ENCODE data around the gene RGS7.

RGS7 gene

DNA sequence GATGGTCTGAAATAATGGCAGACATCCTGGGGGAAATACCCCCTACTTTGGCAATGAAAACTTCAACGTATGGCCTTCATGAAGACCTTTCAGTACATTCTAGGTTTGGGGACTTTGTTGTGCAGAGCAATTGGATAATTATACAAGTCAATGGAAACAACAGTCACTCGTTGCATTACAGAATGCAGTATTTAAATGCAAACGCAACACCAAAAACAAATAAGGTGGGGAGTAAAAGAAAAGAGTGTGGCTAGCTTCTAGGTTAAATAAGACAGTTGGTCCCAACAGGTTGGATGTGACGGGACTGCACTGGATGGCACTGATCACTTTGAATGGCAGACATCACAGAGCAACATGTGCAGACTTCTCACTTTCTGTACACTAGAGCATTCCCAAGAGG is 386.8 kb downstream of the RGS7 start:
- 80 to 100% methylated on average over 1 to 2 of the region's 4 CpGs for WGBS, 2 experiments (ENCODE audit: insufficient coverage in 2 of 2)
- H3K9me3 ChIP-seq (ENCODE audit: control insufficient read depth, low read length), result no peaks in the 10 kb centered on the region
- H3K27ac ChIP-seq (ENCODE audit: low read depth, low read length, severe bottlenecking), result no peak overlapping the region
- no peaks in the 10 kb centered on the region for H3K36me3 ChIP-seq (ENCODE audit: control insufficient read depth, insufficient read depth, low read length)
- H3K4me3 ChIP-seq (ENCODE audit: extremely low read depth, insufficient read depth, low read length, poor library complexity, severe bottlenecking), result no peak overlapping the region
- H3K4me1 ChIP-seq (ENCODE audit: control insufficient read depth, insufficient read depth, low read length, poor library complexity, severe bottlenecking), result no peaks in the 10 kb centered on the region

DNA sequence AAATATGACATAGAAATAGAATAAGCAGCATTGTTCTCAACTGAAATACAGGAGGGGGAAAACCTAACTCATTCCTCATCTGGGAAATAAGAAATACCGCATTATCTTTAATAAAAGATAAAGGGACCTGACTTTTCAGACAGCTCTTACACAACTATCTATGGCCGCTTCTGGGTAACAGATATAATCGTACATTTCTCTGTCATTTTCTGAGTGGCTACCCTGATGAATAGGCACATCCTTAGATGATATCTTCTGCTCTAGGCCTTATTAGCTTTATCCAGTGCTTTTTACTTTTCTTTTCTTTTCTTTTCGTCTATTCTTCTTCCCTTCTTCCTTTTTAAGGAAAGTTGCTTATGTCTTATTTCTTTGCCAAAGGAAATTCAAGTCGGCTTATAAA is 388.1 kb downstream of the RGS7 start:
- Histone ChIP-seq H3K4me1 (ENCODE audit: control insufficient read depth, insufficient read depth, low read length, poor library complexity, severe bottlenecking) (no peaks in the 10 kb centered on the region), H3K27ac (ENCODE audit: low read depth, low read length, severe bottlenecking) (no peak overlapping the region), H3K36me3 (ENCODE audit: control insufficient read depth, insufficient read depth, low read length) (no peaks in the 10 kb centered on the region), H3K4me3 (ENCODE audit: extremely low read depth, insufficient read depth, low read length, poor library complexity, severe bottlenecking) (no peak overlapping the region), H3K9me3 (ENCODE audit: control insufficient read depth, low read length) (no peaks in the 10 kb centered on the region)
- WGBS, 2 experiments (ENCODE audit: insufficient coverage in 2 of 2), result 96 to 100% methylated on average over 2 to 3 of the region's 5 CpGs

DNA sequence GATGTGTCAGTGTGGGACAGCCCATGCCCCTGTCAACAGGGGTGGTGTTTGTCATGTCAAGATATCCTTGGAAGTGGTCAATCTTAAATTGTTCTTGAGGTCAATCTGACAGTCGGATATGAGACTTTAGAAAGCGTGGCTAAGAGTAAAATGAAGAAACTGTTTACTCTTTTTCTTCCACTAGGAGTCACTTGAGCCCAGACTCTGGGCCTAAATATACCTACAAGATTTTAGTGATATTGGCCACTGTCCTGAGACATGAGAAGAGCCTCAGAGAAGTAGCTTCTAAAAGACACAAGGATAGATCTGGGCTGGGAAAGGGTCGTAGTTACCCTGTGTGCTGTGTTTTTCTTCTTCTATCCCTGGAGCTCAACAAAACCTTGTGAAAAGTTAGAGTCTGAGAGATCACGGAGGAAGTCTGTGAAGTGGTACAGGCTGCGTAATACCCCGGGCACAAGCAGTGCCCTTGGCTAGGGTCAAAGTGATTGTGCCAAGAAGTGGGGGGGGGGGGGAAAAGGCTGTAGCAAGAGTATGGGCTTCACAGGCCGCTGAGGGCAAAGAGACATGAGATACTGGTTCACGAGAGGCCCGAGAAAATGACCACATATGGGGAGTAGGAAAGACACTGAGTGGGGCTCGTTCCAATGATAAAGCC is 389.8 kb downstream of the RGS7 start:
- Histone ChIP-seq H3K27ac (ENCODE audit: low read depth, low read length, severe bottlenecking) (no peak overlapping the region), H3K9me3 (ENCODE audit: control insufficient read depth, low read length) (no peaks in the 10 kb centered on the region), H3K36me3 (ENCODE audit: control insufficient read depth, insufficient read depth, low read length) (no peaks in the 10 kb centered on the region), H3K4me1 (ENCODE audit: control insufficient read depth, insufficient read depth, low read length, poor library complexity, severe bottlenecking) (no peaks in the 10 kb centered on the region), H3K4me3 (ENCODE audit: extremely low read depth, insufficient read depth, low read length, poor library complexity, severe bottlenecking) (no peak overlapping the region)
- WGBS, 2 experiments (ENCODE audit: insufficient coverage in 2 of 2), result 66 to 85% methylated on average over 6 to 8 of the region's 10 CpGs

DNA sequence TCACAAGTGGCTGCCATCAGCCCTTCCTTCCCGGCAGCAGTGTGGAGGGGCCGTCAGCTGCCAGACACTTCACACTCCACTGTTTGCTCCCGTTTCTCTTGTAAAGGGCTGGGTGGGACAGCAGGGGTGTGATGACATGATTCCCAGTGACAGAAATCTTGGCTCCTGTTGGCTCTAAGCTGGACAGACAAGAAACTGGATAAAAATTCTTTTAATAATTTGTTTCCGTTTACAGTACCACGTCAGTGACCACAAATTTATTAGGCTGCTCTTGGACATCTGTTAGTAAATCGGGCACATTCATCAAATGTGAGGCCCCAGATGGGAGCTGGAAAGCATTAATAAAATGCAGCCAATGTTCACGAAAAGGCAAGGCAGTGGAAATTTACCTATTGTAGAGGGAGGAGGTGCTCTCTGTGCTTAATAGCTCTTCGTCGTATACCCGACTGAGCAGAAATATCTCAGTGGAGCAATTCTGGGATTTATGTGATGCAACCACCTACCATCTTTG is 391.4 kb downstream of the RGS7 start:
- no peak overlapping the region for H3K4me3 ChIP-seq (ENCODE audit: extremely low read depth, insufficient read depth, low read length, poor library complexity, severe bottlenecking)
- H3K4me1 ChIP-seq (ENCODE audit: control insufficient read depth, insufficient read depth, low read length, poor library complexity, severe bottlenecking), result no peaks in the 10 kb centered on the region
- 86 to 94% methylated on average over 5 to 8 of the region's 10 CpGs for WGBS, 2 experiments (ENCODE audit: insufficient coverage in 2 of 2)
- no peaks in the 10 kb centered on the region for H3K36me3 ChIP-seq (ENCODE audit: control insufficient read depth, insufficient read depth, low read length)
- H3K27ac ChIP-seq (ENCODE audit: low read depth, low read length, severe bottlenecking), result no peak overlapping the region
- no peaks in the 10 kb centered on the region for H3K9me3 ChIP-seq (ENCODE audit: control insufficient read depth, low read length)

DNA sequence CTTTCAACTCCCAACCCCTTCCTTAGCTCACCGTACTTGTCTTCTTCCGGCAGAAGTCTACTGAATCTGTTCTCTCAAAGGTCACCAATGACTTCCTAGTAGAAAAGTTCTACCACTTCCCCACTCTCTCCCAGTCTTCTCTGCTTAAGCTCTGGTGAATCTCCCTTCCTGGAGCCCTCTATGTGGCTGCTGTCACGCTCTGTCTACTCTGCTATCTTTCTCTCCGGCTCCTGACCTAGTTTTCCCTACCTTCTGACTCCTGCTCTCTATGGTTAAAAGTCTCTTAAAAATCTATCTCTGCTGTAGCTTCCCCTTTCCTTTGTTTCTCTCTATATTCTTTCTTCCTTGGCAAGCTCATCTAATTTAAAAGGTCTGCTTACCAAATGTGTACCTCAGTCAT is 394.9 kb downstream of the RGS7 start:
- H3K4me3 ChIP-seq (ENCODE audit: extremely low read depth, insufficient read depth, low read length, poor library complexity, severe bottlenecking), result no peak overlapping the region
- no peaks in the 10 kb centered on the region for H3K4me1 ChIP-seq (ENCODE audit: control insufficient read depth, insufficient read depth, low read length, poor library complexity, severe bottlenecking)
- no peaks in the 10 kb centered on the region for H3K36me3 ChIP-seq (ENCODE audit: control insufficient read depth, insufficient read depth, low read length)
- H3K27ac ChIP-seq (ENCODE audit: low read depth, low read length, severe bottlenecking), result no peak overlapping the region
- H3K9me3 ChIP-seq (ENCODE audit: control insufficient read depth, low read length), result no peaks in the 10 kb centered on the region
- WGBS, 2 experiments (ENCODE audit: insufficient coverage in 2 of 2), result 84 to 95% methylated on average over 4 of the region's 4 CpGs

DNA sequence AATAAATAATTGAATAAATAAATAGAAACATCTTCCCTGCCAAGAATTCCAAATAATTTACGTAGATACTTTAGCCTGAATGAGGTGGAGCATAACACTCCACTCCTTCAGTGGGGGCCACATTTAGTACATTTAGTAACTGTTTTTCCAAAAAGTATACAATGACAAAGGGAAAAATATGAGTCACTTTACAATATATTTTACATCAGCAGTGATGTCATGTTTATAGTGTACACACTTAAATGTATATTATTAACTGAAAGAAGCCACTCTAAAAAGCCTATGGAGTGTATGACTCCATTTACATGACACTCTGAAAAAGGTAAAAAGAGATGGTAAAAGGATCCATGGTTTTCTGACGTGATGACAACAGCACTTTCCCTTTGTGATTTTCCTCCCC is 400.6 kb downstream of the RGS7 start:
- no CpG with 5 or more reads among the region's 2 CpGs for WGBS, 2 experiments (ENCODE audit: insufficient coverage in 2 of 2)
- H3K4me3 ChIP-seq (ENCODE audit: extremely low read depth, insufficient read depth, low read length, poor library complexity, severe bottlenecking), result no peak overlapping the region

DNA sequence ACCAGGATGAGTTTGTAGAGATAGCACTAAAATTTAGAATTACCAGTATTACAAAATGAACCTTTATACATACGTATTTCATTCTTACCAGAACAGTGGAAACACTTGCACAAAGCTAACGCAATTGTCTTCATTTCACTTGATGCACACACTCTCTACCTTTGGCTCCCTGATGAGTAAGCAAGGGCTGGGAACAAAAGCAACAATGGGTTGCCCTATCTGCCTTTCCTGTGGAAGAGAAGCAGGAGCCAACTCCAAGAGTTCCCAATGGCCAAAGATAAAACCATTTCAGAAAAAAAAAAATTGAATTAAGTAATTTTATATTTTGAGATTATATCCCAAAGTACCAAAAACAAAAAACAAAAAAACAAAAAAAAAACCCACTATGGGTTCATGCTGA is 401.0 kb downstream of the RGS7 start:
- H3K27ac ChIP-seq (ENCODE audit: low read depth, low read length, severe bottlenecking), result no peak overlapping the region
- no peak overlapping the region for H3K4me3 ChIP-seq (ENCODE audit: extremely low read depth, insufficient read depth, low read length, poor library complexity, severe bottlenecking)
- H3K36me3 ChIP-seq (ENCODE audit: control insufficient read depth, insufficient read depth, low read length), result no peaks in the 10 kb centered on the region
- no peaks in the 10 kb centered on the region for H3K4me1 ChIP-seq (ENCODE audit: control insufficient read depth, insufficient read depth, low read length, poor library complexity, severe bottlenecking)
- H3K9me3 ChIP-seq (ENCODE audit: control insufficient read depth, low read length), result no peaks in the 10 kb centered on the region
- 50 to 100% methylated on average over 1 to 2 of the region's 2 CpGs for WGBS, 2 experiments (ENCODE audit: insufficient coverage in 2 of 2)

More for the DNA sequence above, 400.6 kb downstream of the RGS7 start:
- H3K36me3 ChIP-seq (ENCODE audit: control insufficient read depth, insufficient read depth, low read length), result no peaks in the 10 kb centered on the region
- no peak overlapping the region for H3K27ac ChIP-seq (ENCODE audit: low read depth, low read length, severe bottlenecking)
- no peaks in the 10 kb centered on the region for H3K4me1 ChIP-seq (ENCODE audit: control insufficient read depth, insufficient read depth, low read length, poor library complexity, severe bottlenecking)
- H3K9me3 ChIP-seq (ENCODE audit: control insufficient read depth, low read length), result no peaks in the 10 kb centered on the region

DNA sequence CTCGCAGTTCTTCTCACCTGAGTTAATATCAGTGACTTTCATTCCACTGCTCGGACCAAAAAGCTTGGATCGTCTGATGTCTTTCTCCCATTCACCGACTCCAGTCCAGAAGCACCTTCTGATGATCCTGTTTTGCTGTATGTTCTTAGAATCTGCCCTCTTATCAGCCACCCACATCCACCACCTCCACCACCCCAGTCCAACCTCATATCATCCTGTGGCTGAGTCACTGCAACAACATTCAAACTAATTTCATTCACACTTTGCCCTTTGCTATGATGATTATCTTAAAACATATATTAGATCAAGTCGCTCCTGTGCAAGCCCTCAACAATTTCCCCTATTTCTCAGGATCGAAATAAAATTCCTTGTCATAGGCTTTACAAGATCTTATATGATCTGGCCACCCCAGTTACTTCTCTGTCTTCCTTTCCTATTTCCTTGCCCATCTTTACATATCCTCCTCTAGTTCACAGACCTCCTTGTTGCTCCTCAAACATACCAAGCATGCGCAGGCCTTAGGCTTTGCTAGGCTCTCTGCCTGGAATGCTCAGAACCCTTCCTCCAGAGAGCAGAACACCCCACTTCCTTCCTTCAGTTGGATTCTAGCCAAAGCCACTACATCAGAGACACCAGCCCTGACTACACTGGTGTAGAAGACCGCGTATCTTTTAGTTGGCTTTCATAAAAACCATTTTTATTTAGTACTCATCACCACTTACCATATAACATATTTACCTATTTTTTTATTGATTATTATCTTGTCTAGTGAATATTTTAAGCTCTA is 409.4 kb downstream of the RGS7 start:
- Histone ChIP-seq H3K9me3 (ENCODE audit: control insufficient read depth, low read length) (no peaks in the 10 kb centered on the region), H3K36me3 (ENCODE audit: control insufficient read depth, insufficient read depth, low read length) (no peaks in the 10 kb centered on the region), H3K4me3 (ENCODE audit: extremely low read depth, insufficient read depth, low read length, poor library complexity, severe bottlenecking) (no peak overlapping the region), H3K4me1 (ENCODE audit: control insufficient read depth, insufficient read depth, low read length, poor library complexity, severe bottlenecking) (peaks cover 6% of the 10 kb centered on the region), H3K27ac (ENCODE audit: low read depth, low read length, severe bottlenecking) (no peak overlapping the region)
- 90 to 99% methylated on average over 7 of the region's 9 CpGs for WGBS, 2 experiments (ENCODE audit: insufficient coverage in 2 of 2)

DNA sequence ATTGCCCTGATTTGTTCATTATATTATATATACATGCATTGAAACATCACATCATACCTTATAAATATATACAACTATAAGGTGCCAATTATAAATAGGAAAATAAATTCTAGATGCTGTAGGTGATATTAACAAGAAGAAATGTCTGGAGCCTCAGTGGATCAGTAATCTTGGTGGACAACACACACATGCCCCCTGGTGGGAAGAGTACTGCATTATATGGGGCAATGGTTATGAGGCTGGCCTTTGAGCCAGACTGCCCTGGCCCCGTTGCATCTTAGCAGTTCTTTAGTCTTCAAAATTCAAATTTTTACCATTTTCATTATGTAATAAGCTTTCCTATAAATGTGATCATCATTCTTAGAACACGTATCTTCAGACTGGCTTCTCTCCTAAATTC is 410.1 kb downstream of the RGS7 start:
- H3K4me3 ChIP-seq (ENCODE audit: extremely low read depth, insufficient read depth, low read length, poor library complexity, severe bottlenecking), result no peak overlapping the region
- peaks cover 6% of the 10 kb centered on the region for H3K4me1 ChIP-seq (ENCODE audit: control insufficient read depth, insufficient read depth, low read length, poor library complexity, severe bottlenecking)
- no peaks in the 10 kb centered on the region for H3K36me3 ChIP-seq (ENCODE audit: control insufficient read depth, insufficient read depth, low read length)
- no peaks in the 10 kb centered on the region for H3K9me3 ChIP-seq (ENCODE audit: control insufficient read depth, low read length)
- no peak overlapping the region for H3K27ac ChIP-seq (ENCODE audit: low read depth, low read length, severe bottlenecking)
- WGBS, 2 experiments (ENCODE audit: insufficient coverage in 2 of 2), result 50 to 80% methylated on average over 1 of the region's 2 CpGs

DNA sequence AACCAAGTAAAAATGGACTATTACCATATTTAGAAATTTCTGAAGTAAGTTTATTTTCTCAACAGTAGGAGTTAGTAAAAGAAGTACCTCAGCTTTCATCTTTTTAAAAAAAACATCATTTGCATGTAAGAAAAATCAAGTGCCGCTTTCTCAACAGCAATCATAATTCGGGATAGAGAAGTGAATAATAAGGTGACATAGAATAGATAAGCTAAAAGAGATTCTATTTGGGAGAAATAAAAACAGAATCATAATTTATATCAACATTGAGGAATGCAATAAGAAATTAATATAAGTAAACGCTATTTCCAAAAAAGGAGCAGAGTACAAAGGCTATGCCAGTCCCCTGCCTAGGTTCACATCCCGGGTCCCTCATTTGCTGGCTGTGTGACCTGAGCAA is 414.1 kb downstream of the RGS7 start:
- H3K36me3 ChIP-seq (ENCODE audit: control insufficient read depth, insufficient read depth, low read length), result no peaks in the 10 kb centered on the region
- no peak overlapping the region for H3K4me3 ChIP-seq (ENCODE audit: extremely low read depth, insufficient read depth, low read length, poor library complexity, severe bottlenecking)

More for the DNA sequence above, 414.1 kb downstream of the RGS7 start:
- 94 to 100% methylated on average over 2 of the region's 4 CpGs for WGBS, 2 experiments (ENCODE audit: insufficient coverage in 2 of 2)
- H3K27ac ChIP-seq (ENCODE audit: low read depth, low read length, severe bottlenecking), result no peak overlapping the region
- peaks cover 6% of the 10 kb centered on the region for H3K4me1 ChIP-seq (ENCODE audit: control insufficient read depth, insufficient read depth, low read length, poor library complexity, severe bottlenecking)
- H3K9me3 ChIP-seq (ENCODE audit: control insufficient read depth, low read length), result peaks cover 9% of the 10 kb centered on the region
